Bone marrow (tissue), 2 donors: Measurements from ENCODE around the gene ANK3.
"Not testable (repeated sequence)": the region's sequence is repeated elsewhere in the genome, so short reads cannot be mapped to it uniquely, and the experiment has no call there.

Experiments used
- DNase-seq, 2 donors: peaks; one replicate each; lab custom pipeline; 2025; lab: John Stamatoyannopoulos, UW

The ANK3 gene

DNA sequence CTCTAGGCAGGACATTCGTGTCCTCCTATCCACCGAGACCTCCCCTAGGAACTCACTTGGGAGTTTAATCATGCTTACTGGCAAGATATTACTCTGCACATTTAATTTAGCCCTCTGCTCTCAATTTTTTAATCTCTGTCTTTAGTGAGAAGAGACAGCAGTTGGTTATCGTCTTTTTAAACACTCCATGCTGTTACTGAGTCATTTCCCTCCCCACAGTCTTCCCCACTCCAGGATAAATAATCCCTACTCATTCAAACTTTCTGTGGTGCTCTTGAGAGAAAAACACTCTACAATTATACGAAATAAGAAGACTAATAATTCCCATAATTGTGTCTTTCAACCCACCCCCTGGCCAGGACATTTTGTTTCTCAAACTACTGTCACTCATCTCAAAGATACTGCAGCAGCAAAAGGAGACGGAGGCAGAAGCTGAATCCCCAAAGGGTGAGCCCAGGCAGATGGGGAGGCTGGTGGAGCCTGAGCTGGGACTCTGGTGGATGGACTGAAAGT lies 84.2 kb downstream of the ANK3 start:
- no peak for DNase-seq

DNA sequence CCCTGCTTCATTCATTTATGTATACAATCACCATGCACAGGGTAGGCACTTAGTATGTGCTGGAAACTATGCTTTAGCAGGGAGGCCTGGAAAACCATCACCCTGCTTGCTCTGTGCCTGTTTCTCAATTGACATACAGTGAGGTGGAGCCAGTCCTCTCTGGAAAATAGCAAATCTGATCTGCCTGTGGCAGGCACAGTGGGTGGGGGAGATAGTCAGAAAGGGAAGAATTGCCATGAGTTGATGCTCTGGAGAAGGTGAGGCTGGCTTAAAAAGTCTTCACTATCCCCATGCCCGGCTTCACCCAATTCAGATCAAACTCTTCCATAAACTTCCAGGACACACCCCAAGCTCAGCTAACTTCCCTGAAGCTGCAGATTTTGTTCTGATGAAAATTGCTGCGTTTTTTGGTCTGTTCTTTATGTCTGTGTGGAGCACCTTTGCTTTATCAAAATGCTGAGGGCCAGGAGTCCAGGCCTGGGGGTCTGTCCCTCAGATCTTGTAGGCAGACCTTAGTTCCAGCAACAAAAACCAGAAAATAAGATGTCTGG lies 84.8 kb downstream of the ANK3 start:
- DNase-seq: no peak

DNA sequence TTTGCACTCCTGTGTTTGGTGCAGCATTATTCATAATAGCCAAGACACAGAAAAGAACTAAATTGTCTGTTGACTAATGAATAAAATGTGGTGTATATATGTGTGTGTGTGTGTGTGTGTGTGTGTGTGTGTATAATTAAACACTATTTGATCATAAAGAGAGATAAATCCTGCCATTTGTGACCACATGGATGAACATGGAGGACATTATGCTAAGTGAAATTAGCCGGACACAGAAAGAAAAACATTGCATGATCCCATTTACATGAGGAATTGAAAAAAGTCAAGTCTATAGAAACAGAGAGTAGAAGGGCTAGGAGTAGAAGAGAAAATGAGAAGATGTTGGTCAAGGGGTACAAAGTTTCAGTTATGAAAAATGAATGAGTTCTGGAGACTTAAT lies 85.9 kb downstream of the ANK3 start:
- DNase-seq: no peak

DNA sequence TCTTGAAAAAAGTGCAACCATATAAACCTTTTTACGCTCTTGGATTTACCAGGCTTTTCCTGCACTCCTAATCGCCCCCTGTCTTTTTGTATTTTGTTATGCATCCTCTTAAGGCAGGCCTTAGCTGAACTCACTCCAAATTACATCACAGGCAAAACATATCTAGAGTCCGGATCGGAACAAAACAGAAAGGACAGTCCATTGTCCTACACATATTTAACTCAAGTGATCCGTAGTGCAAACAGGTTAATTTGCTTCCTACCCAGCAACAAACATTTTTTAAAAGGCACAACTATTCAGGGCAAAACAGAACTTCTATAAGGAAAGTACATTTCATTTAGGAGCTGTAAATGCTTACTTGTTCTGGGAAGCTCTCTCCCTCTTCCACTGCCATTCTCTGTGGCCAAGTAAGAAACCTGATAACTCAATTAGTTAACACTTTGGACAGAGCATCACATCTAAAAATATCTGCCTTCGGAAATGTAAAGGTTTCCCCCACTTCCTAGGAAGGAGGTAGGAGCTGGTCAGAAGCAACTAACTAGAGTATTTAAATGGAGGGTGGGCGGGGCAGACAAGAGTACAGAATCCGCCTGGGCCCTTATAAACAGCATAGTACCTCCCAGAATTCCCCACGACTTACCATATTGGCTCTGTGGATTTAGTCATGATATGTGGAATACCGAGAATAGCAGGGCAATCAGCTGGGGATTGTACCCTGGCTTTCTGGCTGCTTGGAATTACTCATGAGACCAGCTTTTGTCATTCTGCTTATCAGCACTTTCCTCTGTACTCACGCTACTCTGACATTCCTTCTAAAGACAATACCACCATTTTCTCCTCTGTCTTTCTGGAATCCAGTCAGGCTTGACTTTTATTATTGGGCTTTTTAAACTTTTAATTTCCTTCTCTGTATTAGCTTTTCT lies 89.5 kb downstream of the ANK3 start:
- DNase-seq: no peak

DNA sequence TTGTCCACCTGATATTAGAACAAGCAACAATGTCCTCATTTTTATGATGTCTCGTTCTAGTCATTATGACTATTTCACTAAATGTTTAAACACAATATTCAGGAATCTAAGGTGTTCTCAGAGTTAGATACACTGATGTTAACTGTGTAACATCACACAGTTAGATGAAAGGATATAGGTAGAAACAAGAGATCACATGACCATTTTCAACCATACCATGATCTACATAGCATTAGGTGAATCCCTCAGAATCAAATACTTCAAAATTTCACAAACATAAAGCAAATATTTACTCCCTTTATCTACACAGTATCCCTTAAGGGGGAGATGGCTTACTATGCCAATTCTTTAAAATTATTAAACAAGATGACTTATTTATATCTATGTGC lies 90.3 kb downstream of the ANK3 start:
- DNase-seq: no peak

DNA sequence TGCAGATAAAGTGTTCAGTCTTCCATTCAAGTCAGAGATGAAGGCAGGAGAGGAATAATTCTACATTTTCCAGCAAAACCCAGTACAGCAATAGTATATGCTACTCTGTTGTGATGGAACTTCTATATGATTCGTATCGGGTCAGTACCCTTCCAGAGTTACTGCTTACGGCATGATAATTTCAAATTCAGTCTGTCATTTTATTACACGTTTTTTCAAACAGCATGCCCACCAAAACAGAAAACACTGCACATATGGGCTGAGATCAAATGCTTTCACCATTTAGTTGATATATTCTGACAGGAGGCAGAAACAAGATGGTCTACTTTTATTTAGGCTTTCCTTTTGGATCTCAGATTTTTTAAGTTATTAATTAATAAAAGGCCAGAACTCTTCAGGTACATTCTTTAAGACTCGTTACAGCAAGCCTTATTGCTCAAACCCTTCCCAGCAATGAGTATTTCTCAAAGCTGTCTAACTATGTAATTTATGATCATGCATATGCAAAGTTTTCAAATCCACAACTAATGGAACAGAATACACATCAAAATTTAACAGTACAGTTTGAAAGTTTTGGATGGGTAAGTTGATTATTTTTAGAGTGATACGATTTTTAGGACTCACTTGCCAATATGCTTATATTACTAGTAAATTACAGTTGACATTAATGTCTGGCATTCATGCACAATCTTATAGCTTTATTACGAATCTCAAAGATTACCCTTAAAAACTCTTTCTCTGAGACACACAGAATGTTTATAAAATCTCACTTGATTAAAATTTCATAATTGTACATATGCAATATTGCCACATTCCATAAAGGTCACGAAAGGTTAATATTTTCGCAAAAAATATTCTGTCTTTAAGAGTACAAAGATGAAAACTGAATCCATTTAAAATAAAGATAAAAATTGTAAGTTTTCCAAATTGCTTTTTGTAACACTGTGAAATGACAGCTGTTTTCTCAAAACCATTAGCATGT lies 91.0 kb downstream of the ANK3 start:
- DNase-seq: no peak

DNA sequence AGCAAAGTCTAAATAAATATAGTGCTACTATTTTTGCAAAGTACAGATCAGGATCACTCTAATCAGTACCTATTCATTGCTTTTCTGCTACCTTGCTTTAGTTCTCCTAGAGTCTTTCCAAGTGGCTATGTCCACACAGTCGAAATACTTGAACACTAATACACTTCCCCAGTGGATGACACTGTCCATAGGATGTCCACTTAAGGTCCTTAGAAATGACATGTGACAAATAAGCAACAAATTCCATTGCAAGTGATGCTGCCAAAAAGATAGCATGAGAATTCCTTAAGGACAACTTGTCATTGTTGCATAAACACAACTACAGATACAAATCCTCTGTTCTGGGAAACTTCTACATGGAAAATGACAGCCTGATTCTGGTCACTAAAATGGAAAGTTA lies 93.6 kb downstream of the ANK3 start:
- DNase-seq: no peak

DNA sequence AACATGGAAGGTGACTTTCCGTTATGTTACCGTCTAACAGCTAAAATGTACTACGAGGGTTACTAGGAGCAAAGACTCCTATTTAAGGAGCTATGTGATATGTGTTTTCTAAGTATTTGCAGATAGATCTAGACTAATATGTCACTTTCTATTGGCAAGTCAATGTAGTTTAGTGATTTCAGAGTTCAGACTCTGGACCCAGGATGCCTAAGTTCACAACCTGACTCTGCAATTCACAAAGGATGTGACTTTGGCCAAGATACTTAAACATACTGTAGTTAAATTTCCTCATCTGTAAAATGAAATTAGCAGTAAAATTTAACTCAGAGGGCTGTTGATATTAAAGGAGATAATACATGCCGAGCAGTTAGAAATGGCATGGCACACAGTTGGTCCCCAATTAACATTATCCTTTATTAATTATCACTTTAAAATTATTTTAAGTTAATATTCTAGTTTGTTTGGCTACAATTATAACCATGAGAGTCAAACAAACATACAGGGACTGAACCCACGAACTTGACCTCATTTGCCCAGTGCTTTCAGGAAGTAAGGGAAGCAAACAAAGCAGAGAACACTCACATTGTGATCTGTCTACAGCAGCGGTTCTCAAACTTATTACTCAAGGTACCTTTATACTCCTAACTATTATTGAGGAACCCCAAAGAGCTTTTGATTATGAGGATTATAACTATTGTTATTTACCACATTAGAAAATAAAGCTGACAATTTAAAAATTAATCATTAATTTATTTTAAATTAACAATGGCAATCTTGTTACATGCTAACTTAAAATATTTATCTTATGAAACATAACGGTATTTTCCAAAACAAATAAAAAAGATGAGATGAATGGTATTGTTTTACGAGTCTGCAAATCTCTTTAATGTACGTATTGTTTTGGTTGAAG lies 94.4 kb downstream of the ANK3 start:
- DNase-seq: no peak

DNA sequence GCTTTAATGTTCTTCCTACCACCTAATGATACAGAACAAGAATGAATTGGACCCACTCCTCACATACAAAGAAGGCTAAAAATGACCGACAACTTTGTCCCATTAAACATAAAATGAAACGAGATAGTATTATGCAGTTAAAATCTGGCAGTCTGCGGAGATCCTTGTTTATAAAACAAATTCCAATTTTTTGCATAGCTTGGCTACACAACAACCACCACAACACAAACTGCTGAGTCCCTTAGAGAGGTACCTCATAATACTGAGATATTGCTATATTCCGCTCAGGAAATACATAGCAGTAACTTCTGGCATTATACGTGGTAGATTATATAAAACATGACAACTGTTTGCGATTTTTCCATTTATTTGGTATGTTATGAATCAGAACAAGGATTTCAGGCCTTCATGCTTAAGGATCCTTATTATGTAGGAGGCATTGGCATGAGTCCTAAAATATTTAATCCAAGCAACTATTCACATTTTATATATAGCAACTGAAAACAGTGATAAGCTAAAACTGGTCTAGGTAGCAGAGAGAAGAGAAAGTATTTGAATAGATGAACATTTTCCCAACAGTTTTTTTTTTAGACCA lies 96.0 kb downstream of the ANK3 start:
- no peak for DNase-seq

DNA sequence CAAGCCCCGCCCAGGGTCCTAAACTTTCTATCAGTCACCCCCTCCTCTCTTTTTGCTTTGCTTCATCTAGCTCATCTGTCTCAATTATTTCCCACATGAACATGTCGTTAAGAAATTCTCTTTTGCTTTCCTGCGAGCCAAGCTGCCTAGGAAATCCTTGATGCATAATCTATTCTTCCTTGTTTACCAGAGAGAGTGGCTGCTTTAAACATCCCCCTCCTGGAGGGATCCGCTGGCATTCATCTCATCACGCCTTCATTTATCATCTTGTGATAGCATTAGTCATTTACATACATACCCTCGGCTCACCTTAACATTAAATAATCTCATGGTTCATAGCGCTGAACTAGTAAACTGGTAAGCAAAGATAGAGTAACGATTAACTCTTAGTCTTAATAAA lies 96.7 kb downstream of the ANK3 start:
- no peak for DNase-seq

DNA sequence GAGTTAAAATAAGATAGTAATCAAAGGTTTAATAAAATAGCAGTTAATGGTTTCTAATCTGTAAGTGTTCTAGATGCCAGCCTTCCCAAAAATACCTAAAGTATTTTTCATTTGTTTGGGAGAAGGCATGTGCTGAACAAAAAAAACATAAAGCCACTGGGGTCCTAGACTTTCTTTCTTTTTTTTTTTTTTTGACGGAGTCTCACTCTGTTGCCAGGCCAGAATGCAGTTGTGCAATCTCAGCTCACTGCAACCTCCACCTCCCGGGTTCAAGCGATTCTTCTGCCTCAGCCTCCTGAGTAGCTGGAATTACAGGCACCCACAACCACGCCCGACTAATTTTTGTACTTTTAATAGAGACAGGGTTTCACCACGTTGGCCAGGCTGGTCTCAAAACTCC lies 97.1 kb downstream of the ANK3 start:
- DNase-seq: not testable (repeated sequence)

DNA sequence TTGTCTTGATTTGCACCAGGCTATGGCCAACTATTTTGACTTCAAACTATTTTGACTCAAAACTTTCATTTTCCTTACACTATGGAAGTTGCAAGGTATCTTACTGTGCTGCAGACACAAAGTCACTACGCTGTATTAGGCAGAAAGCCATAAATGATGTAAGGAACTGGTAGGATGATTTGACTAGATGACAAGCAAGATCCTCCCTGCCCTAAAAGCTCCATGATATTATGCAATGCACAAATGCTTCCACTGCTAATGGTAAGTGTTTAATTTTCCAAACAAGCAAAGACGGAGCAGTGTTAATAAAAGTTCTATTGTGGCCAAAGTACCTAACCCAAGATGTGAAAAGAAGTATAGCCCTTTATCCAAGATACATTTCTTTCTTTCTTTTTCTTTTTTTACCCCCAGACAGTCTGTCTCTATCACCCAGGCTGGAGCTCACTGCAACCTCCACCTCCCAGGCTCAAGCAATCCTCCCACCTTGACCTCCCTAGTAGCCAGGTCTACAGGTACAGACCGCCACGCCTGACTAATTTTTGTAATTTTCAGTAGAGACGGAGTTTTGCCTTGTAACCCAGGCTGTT lies 98.2 kb downstream of the ANK3 start:
- DNase-seq: no peak

DNA sequence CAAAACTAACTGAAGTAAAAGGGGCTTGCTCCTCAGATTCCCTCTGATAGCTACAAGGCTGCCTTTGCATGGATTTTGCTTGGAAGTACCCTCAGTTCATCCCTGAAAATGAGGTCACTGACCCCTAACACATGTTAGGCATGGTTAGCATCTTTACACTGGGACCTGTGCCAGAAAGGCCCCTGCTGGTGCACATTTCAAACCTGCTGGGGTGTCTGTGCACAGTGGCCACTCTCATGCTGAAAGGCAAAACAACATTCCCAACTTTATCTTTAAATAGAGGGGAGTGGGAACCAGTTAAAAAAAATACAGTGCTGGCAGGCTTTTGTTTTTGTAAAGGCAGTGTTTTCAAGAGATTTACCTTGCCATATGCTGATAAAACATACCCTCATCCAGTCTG lies 99.1 kb downstream of the ANK3 start:
- no peak for DNase-seq

DNA sequence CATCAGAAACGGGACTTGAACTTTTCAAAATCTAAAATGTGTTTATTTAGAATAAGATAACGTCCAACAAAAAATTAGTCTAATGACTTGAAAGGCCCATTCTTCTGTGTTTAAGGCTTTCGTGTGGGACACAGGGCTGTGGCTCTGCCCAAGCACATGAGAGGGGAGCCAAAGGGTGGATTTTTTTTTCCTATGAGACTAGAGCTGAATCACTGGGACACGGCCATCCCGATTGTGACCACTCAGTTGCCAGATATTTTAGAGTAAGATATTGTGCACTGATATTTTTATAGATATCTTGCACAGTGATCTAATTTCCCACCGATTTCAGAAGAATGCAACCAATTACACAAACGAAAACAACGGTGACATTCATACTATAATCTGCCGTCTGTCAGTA lies 99.9 kb downstream of the ANK3 start:
- no peak for DNase-seq

DNA sequence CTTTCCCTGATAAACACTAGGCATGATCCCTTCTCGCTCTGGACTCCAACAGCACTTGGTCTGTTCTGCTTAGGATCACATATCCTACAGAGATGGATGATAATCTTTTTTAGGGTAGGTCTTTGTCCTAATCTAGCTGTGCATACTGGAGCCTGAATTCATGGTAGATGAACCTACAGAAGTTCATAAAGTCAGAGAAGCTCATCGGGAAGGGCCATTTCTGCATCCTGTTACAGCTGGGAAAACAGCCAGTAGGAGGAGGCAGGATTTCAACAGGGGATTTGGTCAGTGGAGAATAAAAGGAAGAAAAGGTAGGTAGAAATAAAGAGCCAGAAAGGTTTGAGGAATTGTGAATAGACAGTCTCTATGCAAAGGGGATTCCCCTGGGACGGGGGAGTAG lies 101.4 kb downstream of the ANK3 start:
- DNase-seq: no peak

DNA sequence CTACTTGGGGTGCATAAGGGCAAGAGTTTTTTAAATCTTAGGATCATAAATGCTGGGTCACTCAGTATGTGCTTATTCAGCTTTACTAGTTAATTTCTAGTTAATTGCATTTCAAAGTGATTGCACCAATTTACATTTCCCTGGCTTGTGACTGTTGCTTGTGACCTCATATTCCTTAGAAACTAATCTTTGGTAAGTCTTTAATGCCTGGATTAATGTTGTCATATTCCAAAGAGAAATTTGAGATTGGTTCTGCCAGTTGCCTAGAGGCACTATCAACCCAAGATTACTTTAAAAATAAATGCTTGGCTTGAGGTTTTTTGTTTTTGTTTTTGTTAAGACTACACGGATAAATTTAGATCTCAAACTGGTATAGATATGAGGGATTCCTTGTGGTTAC lies 103.1 kb downstream of the ANK3 start:
- DNase-seq: no peak

DNA sequence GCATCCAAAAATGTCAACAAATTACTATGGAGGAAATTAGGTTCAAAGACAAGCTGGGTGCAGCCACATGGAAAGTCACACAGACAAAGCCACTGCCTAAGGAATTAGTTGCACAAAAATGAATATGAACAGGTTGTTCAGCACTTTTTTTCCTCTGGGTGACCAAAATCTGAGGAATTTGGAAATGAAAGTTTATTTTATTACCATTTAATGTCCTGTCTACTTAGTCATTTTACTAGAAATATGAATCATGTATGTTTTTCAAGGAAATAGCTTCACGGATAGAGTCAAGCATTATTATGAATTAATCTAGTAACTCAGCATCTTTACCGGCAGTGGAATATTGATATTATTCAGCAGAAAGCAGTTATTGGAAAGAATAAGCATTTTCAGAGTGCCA lies 106.3 kb downstream of the ANK3 start:
- DNase-seq: no peak

DNA sequence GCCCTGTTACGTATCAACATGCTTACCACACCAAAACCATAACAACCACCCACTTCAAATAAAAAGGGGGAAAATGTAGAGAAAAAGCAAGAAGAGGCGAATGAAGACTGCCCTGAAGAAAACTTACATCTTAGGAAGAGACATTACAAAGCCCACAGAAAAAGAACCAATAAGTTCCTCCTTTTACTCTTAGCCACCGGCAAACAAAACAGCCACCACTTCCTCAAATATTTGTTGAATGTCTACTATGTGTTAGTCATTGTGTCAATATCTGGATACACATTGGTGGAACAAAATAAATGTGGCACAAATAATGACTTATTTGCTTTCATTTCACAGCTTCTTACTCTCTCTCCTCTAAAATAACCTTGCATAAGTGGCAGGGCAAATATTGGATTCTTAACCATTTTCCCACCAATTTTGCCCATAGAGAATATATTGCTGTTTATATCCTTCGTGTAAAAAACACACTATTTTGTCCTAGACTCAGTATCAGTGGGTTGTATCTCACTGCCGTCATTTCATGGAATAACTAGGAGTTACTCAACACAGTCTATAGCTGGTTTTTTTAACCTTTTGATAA lies 106.8 kb downstream of the ANK3 start:
- peak in 1 of 2 donors; percentile 10 for DNase-seq

DNA sequence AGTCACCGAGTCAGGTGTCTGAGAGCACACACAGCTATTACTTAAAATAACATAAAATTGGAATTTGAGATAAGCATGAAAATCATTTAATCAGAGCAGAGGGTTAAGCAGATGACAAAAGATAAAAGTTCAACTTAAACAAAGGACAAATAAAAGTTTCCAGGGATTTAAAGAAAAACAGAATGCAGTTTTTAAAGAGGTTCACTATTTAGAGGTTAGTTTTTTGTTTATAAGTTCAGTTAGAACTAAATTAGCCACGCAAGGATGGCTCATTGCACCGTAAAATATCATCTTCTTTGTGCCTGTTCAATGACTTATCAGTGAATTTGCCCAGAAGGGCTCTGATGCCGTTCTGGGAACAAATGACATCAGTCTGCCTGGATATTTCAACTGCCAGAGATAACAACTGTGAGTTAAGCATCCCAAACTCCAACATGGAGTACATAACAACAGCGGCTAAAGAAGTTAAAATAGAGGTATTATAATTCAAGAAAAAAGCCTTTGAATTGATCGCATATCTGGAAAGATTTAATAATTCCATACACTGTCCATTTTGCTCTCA lies 107.8 kb downstream of the ANK3 start:
- no peak for DNase-seq

DNA sequence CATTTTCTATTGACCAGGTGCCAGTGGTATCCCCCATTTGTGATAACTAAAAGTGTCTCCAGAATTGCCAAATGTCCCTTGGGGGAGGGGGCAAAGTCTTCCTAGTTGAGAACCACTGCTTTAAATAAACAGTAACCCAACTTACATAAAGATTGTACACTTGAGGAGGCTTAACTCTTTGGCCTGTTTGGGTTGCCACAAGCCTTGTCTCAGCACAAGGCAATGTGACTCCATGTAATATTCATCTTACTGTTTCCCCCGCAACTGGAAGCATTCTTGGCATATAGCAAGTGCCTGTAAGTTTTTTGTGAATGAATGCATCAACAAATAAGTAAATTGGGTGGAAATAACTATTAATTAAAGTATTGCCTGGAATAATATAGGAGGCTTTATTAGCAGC lies 108.3 kb downstream of the ANK3 start:
- DNase-seq: no peak
